A549 (cell line): ENCODE results near the gene PHACTR4.

Experiments
- BCL3 ChIP-seq: fragments of >200 bp; sonication (Bioruptor Twin); formaldehyde crosslinking; IDR thresholded peaks from 3 replicates; pipeline ENCODE4 v1.6.1; 2016
- CBX8 ChIP-seq: fragments of 200-600 bp; sonication (generic); IDR thresholded peaks from 2 replicates; pipeline ENCODE4 v1.6.1; 2016
- CTCF ChIP-seq: fragments of >200 bp; sonication (Bioruptor Twin); formaldehyde crosslinking; IDR thresholded peaks from 3 replicates; pipeline ENCODE4 v1.5.1; 2016
- EP300 ChIP-seq, 2 experiments: fragments of >200 bp; sonication (Bioruptor Twin); formaldehyde crosslinking; IDR thresholded peaks; 2 replicates in 1 of 2; 3 replicates in 1 of 2; pipeline ENCODE4 v1.6.1; 2016 to 2017
- ESRRA ChIP-seq: fragments of 150-350 bp; IDR thresholded peaks from 2 replicates; pipeline ENCODE4 v1.6.1; 2014; ENCODE audit warnings: mild to moderate bottlenecking, low read length, borderline replicate concordance
- HMGXB4 ChIP-seq: fragments of 250-450 bp; sonication (Bioruptor Pico); IDR thresholded peaks from 2 replicates; pipeline ENCODE4 v1.5.0; 2021; ENCODE audit warnings: mild to moderate bottlenecking, moderate library complexity, borderline replicate concordance
- JUNB ChIP-seq: fragments of >200 bp; sonication (Bioruptor Twin); formaldehyde crosslinking; IDR thresholded peaks from 2 replicates; pipeline ENCODE4 v1.6.1; 2016
- KDM1A ChIP-seq: fragments of 200-600 bp; sonication (generic); IDR thresholded peaks from 2 replicates; pipeline ENCODE4 v1.6.1; 2016; ENCODE audit warnings: low read depth, mild to moderate bottlenecking
- MAFK ChIP-seq: fragments of 450-650 bp; IDR thresholded peaks from 2 replicates; pipeline ENCODE4 v1.6.1; 2014; ENCODE audit not compliant: partially characterized antibody
- MAZ ChIP-seq: fragments of 150-350 bp; IDR thresholded peaks from 2 replicates; pipeline ENCODE4 v1.6.1; 2014; ENCODE audit warnings: antibody characterized with exemption, low read depth, low read length, borderline replicate concordance
- MYC ChIP-seq: IDR thresholded peaks from 2 replicates; pipeline ENCODE4 v1.6.1; 2012; ENCODE audit warnings: mild to moderate bottlenecking, inconsistent platforms, low read length, improper control_type of control experiment, borderline replicate concordance
- POLR2A ChIP-seq: IDR thresholded peaks from 2 replicates; pipeline ENCODE4 v1.6.1; 2012; ENCODE audit warnings: mild to moderate bottlenecking, low read length
- RAD21 ChIP-seq, 2 experiments: fragments of >200 bp in 1 of 2; sonication (Bioruptor Twin) in 1 of 2; formaldehyde crosslinking in 1 of 2; IDR thresholded peaks in 1 of 2; conservative IDR thresholded peaks in 1 of 2; 2 replicates in 1 of 2; 3 replicates in 1 of 2; pipeline ENCODE4 v1.6.1; 2012 to 2018; ENCODE audit warnings: inconsistent platforms in 1 of 2
- SREBF2 ChIP-seq: fragments of 450-650 bp; IDR thresholded peaks from 2 replicates; pipeline ENCODE4 v1.6.1; 2014; ENCODE audit warnings: mild to moderate bottlenecking, moderate library complexity

- TF ChIP-seq RAD21 (conservative IDR thresholded peaks at IDR 0.05 in 1 of 2, IDR thresholded peaks at IDR 0.05 in 1 of 2) = no peak
- no peak for TF ChIP-seq MAZ
- TF ChIP-seq POLR2A = no peak
- no peak for TF ChIP-seq MAFK
- no peak for TF ChIP-seq MYC
- no peak for TF ChIP-seq CTCF
- no peak for TF ChIP-seq CBX8
- no peak for TF ChIP-seq KDM1A
- TF ChIP-seq SREBF2 = no peak
- TF ChIP-seq HMGXB4 (CRISPR knock-in tag) = no peak
- no peak for TF ChIP-seq ESRRA
- TF ChIP-seq BCL3 = no peak
- no peak for TF ChIP-seq JUNB
- TF ChIP-seq EP300 (IDR thresholded peaks at IDR 0.05) = no peak
Measured at GRCh38 chr1:28416509-28417194, 47.1 kb downstream of the PHACTR4 start.
